KG1 (cell line): ENCODE results near the gene PLEKHA1.

Experiments used
- DNase-seq: peaks from one replicate; lab custom pipeline; 2025; lab: John Stamatoyannopoulos, UW

Gene PLEKHA1

DNA sequence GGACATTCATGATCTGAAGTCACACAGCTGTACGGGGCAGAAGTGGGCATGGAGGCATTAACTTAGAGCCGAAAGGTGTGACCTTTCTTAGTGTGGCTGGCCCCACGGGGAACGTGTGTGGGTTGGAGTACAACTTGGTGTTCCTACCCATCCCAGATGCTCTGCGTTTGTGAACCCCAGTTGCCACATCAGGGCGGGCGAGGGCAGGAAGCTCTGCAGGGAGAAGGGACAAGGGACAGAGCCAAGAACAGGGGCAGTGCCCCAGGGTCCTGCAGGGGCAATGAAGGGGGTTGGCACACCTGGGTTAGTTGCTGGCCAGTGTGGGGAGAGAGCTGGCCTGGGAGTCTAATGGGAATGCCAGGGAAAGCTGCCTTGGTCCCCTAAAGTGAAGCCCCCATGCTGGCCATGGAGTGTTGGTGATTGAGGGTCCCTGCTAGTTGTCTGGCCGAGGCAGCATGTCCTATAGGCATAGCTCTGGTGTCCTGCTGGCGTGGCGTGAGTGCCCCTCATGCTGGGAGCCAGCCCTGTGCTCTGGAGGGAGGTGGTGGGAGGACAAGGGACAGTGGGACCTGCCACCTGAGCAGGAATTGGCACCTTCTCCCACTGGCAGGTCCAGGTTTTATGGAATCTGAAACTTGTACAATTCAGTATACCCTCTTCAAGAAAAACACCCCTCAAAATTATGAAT, 105.8 kb downstream of the PLEKHA1 start:
- no peak for DNase-seq

DNA sequence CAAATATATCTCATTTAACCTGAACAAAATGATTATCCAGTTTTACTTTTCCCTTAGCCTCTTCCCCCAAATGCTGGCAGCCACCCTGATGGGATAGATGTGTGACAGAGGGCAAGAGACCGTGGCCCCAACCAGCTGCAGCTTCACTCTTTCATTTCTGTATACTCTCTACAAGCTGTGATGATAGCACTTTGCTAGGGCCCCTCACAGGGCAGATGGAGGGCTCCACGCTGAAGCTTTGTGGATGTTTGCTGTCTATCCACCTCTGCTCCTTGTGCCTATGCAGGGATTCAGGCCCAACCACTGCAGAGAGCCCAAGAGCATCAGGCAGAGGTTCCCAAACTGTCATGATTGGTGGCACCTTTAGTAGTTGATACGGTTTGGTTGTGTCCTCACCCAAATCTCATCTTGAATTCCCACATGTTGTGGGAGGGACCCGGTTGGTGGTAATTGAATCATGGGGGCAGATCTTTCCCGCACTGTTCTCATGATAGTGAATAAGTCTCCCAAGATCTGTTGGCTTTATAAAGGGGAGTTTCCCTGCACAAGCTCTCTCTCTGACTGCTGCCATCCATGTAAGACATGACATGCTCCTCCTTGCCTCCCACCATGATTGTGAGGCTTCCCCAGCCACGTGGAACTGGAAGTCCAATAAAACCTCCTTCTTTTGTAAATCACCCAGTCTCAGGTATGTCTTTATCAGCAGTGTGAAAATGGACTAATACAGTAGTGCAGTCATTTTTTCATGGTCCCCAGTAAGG, 107.0 kb downstream of the PLEKHA1 start:
- DNase-seq = no peak
